Thoracic aorta (tissue), 2 donors: ENCODE results near the gene MYZAP. TPM values are rescaled to one million over a fixed set of nuclear protein-coding genes. Genes with fewer than 3 reads are reported as not detected.

ENCODE experiments used
- ATAC-seq: fragments of 150-250 bp; one replicate; pipeline ENCODE4 v1.8.0; 2017; ENCODE audit warnings: low read depth; ENCODE audit not compliant: insufficient number of reproducible peaks, low FRiP score
- DNase-seq: peaks from one replicate; pipeline ENCODE4 v3.0.0-alpha.2; 2020; ENCODE audit warnings: low spot score
- H3K27ac ChIP-seq, 2 donors: fragments of 200-600 bp; sonication (generic); 1 replicate in 1 of 2; 2 replicates in 1 of 2; pipeline ENCODE4 v1.5.1; 2016; ENCODE audit warnings: mild to moderate bottlenecking in 2 of 2, moderate library complexity in 2 of 2
- H3K27me3 ChIP-seq: fragments of 200-600 bp; sonication (generic); replicated peaks from 2 replicates; pipeline ENCODE4 v1.6.0; 2016; ENCODE audit warnings: mild to moderate bottlenecking; ENCODE audit not compliant: insufficient read depth
- H3K36me3 ChIP-seq: fragments of 200-600 bp; sonication (generic); one replicate; pipeline ENCODE4 v1.5.1; 2016
- H3K4me1 ChIP-seq, 2 donors: fragments of 200-600 bp; sonication (generic); 1 replicate in 1 of 2; 2 replicates in 1 of 2; pipeline versions ENCODE4 v1.5.1 to v1.6.0; 2016; ENCODE audit warnings: low read depth in 2 of 2, mild to moderate bottlenecking in 1 of 2; ENCODE audit not compliant: control insufficient read depth in 1 of 2
- H3K4me3 ChIP-seq: fragments of 200-600 bp; sonication (generic); 2 replicates; pipeline ENCODE4 v1.5.1; 2016; ENCODE audit warnings: mild to moderate bottlenecking
- H3K9me3 ChIP-seq: fragments of 200-600 bp; sonication (generic); 2 replicates; pipeline ENCODE4 v1.5.1; 2016
- CTCF ChIP-seq: fragments of 200-600 bp; sonication (generic); IDR thresholded peaks from one replicate; pipeline ENCODE4 v1.5.1; 2019; ENCODE audit warnings: antibody characterized with exemption
- total RNA-seq, 2 donors: library from RNA; depleted of rRNA; stranded (reverse); fragments of >200 nt; gene quantifications; one replicate each; pipeline versions ENCODE4 v1.1.0 to v1.2.3, GENCODE V29; 2016

Gene MYZAP
- total RNA-seq, 2 donors from 2014 or later = 3.8 to 6.8 TPM

GRCh38 chr15:57657619-57658018, 65.9 kb downstream of the MYZAP start:
- DNase-seq (no peak), ATAC-seq (no peak)
- Histone ChIP-seq H3K9me3 (no peaks in the 10 kb centered on the region), H3K4me1 (no peaks in the 10 kb centered on the region), H3K4me3 (no peak overlapping the region), H3K27me3 (no peaks in the 10 kb centered on the region), H3K36me3 (no peaks in the 10 kb centered on the region), H3K27ac (no peak overlapping the region)
- no peak for TF ChIP-seq CTCF

DNA sequence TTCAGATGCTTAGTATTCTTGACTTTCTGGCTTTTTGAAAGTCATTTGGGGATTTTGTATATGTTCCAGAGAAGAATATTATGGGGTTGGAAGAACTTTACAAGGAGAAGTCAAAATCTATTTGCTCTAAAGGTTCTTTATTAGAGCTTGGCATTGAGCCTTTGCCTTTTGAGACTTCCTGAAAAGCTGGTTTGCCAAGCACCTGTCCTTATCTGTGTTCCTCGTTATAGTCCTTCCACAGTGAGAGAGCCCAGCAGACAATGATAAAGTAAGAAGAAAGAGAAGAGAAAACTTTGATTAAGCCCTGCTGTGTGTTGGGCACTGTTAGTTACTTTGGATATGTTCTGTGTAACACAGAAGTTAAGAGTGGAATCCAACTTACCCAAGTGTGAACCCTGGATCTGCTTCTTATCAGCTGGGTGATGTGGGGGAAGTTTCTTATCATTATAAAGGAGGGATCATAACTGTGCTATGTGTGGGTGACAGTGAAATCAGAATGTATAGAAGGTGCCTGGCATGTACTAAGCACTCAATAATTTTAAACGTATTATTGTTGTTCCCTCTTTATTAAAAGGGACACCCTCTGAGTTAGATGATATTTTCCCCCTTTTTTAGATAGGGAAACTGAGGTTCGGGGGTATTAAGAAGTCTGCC, 70.5 kb downstream of the MYZAP start:
- Histone ChIP-seq H3K36me3 (no peaks in the 10 kb centered on the region), H3K27me3 (no peaks in the 10 kb centered on the region), H3K4me3 (no peak overlapping the region), H3K27ac (no peak overlapping the region), H3K9me3 (no peaks in the 10 kb centered on the region), H3K4me1 (peaks cover 0 to 5% of the 10 kb centered on the region in 2 donors)
- TF ChIP-seq CTCF = no peak
- ATAC-seq = no peak
- no peak for DNase-seq

GRCh38 chr15:57662802-57663201, 71.1 kb downstream of the MYZAP start:
- TF ChIP-seq CTCF = no peak
- H3K4me1 ChIP-seq = peaks cover under 1 to 7% of the 10 kb centered on the region in 2 donors
- no peak overlapping the region for H3K4me3 ChIP-seq
- no peaks in the 10 kb centered on the region for H3K36me3 ChIP-seq
- ATAC-seq (no peak), DNase-seq (no peak)
- no peaks in the 10 kb centered on the region for H3K9me3 ChIP-seq
- H3K27me3 ChIP-seq = no peaks in the 10 kb centered on the region
- H3K27ac ChIP-seq = no peak overlapping the region

DNA sequence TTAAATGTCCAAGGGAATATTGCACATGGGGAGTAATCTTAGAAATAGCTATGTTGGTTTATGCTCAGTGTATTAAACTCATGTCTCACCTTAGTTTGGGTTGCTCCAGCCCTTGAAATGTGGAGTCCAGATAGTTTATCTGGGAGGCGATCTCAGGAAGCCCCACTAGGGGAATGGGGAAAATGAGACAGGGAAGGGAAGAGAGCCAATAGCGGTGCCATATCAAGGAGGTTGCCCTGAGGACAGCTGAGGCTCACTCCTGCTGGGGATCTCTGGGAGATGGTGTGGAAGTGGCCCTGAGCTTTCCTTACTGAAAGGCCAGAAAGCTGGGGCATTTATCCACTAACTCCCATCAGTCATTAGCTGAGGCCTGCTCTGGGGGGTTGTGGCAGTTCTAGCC, 71.6 kb downstream of the MYZAP start:
- H3K27ac ChIP-seq = no peak overlapping the region
- no peak for TF ChIP-seq CTCF
- no peaks in the 10 kb centered on the region for H3K27me3 ChIP-seq
- no peaks in the 10 kb centered on the region for H3K9me3 ChIP-seq
- ATAC-seq (no peak), DNase-seq (no peak)
- no peak overlapping the region for H3K4me3 ChIP-seq
- no peaks in the 10 kb centered on the region for H3K36me3 ChIP-seq
- H3K4me1 ChIP-seq = peaks cover 3 to 12% of the 10 kb centered on the region in 2 donors

DNA sequence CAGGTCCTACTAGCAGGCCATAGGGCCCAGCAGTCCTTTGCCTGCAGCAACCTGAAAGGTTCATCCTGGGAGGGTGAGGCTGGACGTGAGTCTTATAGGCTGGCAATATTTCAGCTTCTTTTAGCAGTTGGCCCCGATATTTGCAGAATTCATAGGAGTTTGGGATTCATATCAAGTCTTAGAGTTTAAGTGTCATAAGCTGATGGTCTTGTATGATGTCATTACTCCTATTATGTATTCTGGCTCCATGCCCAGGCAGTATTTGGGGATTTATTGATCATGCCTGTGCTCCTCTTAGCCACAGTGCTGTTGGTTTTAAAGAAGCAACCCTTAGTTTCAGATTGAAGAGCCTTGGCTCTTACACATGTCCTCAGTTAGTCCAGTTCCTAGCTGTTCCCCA, 73.5 kb downstream of the MYZAP start:
- TF ChIP-seq CTCF = no peak
- Histone ChIP-seq H3K9me3 (no peaks in the 10 kb centered on the region), H3K4me3 (no peak overlapping the region), H3K36me3 (no peaks in the 10 kb centered on the region), H3K27ac (no peak overlapping the region), H3K27me3 (no peaks in the 10 kb centered on the region), H3K4me1 (peaks cover 3 to 14% of the 10 kb centered on the region in 2 donors)
- DNase-seq (no peak), ATAC-seq (no peak)
